ENCODE data around the gene SEC23IP.
A peak's percentile ranks its signal among the peaks of the same experiment; 100 is the strongest.
"Not testable (repeated sequence)": the region's sequence is repeated elsewhere in the genome, so short reads cannot be mapped to it uniquely, and the experiment has no call there.

The SEC23IP gene

DNA sequence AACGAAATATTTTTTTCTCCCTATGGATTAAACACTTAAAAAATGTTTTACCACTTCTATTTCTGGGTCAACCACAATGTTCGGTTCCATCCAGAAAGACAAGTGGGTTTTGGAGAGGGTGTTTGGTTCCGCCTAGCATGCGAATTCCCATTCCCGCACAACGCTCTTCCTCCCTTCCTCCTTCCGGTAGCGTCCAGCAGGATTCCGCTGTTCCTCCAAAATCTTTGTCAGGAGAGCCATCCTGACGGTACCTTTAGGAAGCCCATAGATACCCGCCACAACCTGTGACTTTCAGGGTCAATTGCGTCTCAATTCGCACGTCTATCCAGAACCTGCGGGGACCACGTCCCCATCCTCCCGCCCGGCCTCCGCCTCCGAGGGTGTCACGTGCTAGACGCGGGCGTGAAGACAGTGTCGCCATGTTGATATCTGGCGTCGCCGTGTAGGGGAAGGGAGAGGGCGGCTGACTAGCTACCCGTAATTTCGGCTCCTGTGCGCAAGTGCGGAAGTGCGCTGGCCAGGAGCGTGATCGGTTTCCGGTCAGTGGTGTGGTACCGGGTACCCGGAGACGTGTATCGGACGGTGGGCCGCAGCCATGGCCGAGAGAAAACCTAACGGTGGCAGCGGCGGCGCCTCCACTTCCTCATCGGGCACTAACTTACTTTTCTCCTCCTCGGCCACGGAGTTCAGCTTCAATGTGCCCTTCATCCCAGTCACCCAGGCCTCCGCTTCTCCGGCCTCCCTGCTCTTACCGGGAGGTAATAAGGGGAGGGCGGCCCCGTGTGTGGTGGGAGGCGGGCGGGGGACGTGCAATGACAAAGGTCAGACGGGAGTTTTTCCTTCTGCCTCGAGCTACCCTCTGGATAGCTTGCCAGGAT lies at the start of gene SEC23IP:
SEC23IP (plus strand) TSS at position 543 of the 878 bp plus-strand sequence; CDS start at position 596, 53 bp downstream.
- peak; percentile 91 for DNase-seq (ENCODE audit: low read depth)

- DNase-seq (ENCODE audit: low read depth): no peak
Measured at GRCh38 chr10:119845656-119846055, 46.9 kb upstream of the SEC23IP start.

GRCh38 chr10:119849031-119849789 lies 43.3 kb upstream of the SEC23IP start:
- no peak for DNase-seq (ENCODE audit: low read depth)

DNA sequence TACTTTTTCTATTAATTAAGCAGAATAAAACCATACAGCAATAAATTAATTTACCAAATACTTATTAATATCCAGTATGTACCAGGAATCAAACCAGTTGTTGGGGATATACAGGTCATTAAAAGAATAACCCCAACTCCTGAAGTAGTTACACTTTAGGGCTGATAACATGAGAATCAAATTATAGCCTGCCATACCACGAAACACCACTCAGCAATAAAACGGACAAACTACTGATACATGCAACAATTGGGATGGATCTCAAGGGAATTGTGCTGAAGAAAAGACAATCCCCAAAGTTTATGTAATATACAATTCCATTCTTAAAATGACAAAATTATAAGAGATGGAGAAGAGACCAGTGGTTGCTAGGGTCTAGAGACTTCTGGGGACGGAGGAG lies 42.6 kb upstream of the SEC23IP start:
- no peak for DNase-seq (ENCODE audit: low read depth)

- DNase-seq (ENCODE audit: low read depth): no peak
Measured at GRCh38 chr10:119852277-119852676, 40.3 kb upstream of the SEC23IP start.

GRCh38 chr10:119852822-119853221 lies 39.7 kb upstream of the SEC23IP start:
- no peak for DNase-seq (ENCODE audit: low read depth)

DNA sequence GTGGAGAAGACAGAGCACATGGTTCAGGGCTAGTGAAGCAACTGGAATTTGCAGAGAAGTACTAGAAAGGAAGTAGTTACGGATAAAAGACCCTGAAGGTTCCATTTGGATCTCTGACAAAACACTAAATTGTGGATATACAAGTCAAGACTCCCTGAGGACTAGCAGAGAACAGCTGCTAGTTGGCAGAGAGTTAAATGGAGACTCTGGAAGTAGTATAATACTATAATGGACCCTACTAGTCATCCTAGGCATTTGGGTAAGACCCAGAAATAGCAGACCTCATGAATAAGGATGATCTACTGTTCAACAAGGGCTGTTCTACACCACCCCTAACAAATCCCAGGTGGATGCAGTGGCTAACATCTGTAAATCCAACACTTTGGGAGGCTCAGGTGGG lies 39.0 kb upstream of the SEC23IP start:
- no peak for DNase-seq (ENCODE audit: low read depth)

DNA sequence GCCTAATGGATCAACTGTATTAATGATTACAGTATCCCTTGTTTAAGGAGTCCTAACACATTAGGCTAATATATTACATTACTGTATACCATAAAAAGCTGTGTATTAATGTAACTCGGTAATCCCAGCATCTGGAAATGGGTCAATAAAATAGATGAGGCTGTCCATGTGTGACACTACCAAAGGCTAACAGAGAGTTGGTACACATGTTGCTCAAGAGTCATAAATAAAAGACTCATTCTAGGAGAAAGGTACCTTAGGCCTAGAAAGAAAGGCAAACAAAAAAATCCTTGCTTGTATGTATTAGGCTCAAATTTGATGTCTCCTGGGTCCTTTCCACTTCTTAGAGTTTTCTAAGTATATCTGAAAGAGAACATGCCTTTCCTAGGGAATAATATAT lies 34.5 kb upstream of the SEC23IP start:
- no peak for DNase-seq (ENCODE audit: low read depth)

GRCh38 chr10:119859420-119860258 lies 32.9 kb upstream of the SEC23IP start:
- no peak for DNase-seq (ENCODE audit: low read depth)

- DNase-seq (ENCODE audit: low read depth): no peak
Measured at GRCh38 chr10:119860866-119861607, 31.5 kb upstream of the SEC23IP start.

DNA sequence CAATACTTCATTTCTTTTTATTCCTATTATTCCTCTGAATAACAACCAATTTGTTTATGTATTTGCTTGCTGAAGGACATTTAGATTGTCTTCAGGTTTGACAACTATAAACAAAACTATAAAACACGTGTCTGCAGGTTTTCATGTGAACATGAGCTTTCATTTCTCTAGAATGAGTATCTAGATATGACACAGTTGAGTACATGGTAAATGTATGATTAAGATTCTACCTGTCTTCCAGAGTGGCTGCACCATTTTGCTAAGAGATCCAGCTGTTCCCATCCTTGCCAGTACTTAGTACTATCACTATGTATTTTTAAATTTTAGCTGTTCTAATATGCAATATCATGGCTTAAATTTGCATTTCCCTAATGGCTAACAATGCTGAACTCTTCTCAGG lies 30.0 kb upstream of the SEC23IP start:
- DNase-seq (ENCODE audit: low read depth): no peak

DNA sequence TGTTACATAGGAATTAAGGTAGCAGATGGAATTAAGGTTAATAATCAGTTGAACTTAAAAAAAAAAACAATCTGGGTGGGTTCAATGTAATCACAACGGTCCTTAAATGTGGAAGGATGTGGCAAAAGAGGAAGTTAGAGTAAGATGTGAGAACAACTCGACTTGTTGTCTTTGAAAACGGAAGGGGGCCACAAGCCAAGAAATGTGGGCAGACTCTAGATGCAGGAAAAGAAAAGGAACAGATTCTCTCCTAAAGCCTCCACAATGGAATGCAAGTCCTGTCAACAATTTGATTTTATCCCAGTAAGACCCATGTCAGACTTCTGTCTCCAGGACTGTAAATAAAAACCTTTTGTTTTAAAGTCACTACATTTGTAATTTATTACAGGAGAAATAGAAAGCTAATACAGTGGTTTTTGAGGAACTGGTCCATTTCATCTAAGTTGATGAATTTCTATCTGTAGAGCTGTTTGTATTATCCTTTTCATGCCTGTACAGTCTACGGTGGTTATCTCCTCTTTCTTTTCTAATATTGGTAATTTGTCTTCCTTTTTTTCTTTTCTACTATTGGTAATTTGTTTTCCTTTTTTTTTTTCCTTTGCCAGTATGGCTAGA lies 28.5 kb upstream of the SEC23IP start:
- DNase-seq (ENCODE audit: low read depth): no peak

GRCh38 chr10:119865699-119866240 lies 26.8 kb upstream of the SEC23IP start:
- no peak for DNase-seq (ENCODE audit: low read depth)

- DNase-seq (ENCODE audit: low read depth): no peak
Measured at GRCh38 chr10:119867317-119867716, 25.2 kb upstream of the SEC23IP start.

GRCh38 chr10:119869398-119869797 lies 23.1 kb upstream of the SEC23IP start:
- DNase-seq (ENCODE audit: low read depth): not testable (repeated sequence)

GRCh38 chr10:119871881-119872609 lies 20.5 kb upstream of the SEC23IP start:
- no peak for DNase-seq (ENCODE audit: low read depth)

- no peak for DNase-seq (ENCODE audit: low read depth)
Measured at GRCh38 chr10:119872610-119872859, 20.0 kb upstream of the SEC23IP start, which contains the start of gene MCMBP. Gene MCMBP (minus strand): TSS chr10:119872843. CDS start chr10:119872584, 259 bp downstream.

DNA sequence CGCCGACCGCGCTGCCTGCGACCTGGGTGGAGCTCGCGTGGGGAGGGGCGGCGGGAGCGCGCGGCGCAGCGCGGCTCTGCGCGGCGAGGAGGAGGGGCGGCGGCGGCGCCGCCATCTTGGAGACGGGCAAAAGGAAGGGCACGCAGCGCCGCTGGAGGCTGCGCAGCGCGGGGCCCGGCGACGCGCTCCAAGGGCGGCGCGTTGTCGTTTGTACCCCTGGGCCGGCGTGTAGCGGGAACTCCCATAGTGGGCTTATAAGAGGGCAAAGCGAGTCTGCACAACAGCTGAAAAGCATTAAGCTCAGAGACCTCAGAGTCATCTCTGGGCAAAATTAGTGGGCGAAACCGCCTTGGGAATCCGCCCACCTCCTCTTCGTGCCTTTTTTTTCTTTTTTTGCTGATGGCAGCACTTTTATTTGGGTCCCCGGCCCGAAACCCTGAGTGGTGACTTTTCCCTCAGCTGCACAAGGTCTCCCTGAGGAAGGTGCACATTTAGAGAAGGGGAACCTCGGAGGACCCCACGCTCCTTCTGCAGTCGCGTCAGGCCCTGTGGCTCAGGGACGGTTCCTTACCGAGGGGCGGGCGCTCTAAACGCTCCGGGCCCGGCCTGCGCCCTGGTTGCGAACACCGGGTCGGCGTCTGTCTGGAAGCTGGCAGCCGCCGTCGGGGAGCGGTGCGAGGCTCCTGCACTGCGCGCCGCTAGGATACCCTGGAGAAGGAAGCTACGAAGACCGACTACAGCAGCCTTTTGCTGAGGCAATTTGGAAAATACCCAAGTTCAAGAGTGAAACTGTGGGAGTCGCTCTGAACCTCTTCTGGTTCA lies 19.5 kb upstream of the SEC23IP start:
- peak; percentile 59 for DNase-seq (ENCODE audit: low read depth)

- DNase-seq (ENCODE audit: low read depth): no peak
Measured at GRCh38 chr10:119878524-119878923, 14.0 kb upstream of the SEC23IP start.

Data from fibroblast of the conjunctiva (primary cell).